Stimulated activated CD4-positive, alpha-beta T cell treated with anti-CD3 and anti-CD28 coated beads, Interleukin-1b, Interleukin-23, amount 100 ng/mL, for 48 hours (primary cell): Measurements from ENCODE around the gene CNNM3.
A peak's percentile ranks its signal among the peaks of the same experiment; 100 is the strongest.

Experiments
- DNase-seq: peaks from one replicate; pipeline ENCODE4 v3.0.0-alpha.2; 2020

The CNNM3 gene

DNA sequence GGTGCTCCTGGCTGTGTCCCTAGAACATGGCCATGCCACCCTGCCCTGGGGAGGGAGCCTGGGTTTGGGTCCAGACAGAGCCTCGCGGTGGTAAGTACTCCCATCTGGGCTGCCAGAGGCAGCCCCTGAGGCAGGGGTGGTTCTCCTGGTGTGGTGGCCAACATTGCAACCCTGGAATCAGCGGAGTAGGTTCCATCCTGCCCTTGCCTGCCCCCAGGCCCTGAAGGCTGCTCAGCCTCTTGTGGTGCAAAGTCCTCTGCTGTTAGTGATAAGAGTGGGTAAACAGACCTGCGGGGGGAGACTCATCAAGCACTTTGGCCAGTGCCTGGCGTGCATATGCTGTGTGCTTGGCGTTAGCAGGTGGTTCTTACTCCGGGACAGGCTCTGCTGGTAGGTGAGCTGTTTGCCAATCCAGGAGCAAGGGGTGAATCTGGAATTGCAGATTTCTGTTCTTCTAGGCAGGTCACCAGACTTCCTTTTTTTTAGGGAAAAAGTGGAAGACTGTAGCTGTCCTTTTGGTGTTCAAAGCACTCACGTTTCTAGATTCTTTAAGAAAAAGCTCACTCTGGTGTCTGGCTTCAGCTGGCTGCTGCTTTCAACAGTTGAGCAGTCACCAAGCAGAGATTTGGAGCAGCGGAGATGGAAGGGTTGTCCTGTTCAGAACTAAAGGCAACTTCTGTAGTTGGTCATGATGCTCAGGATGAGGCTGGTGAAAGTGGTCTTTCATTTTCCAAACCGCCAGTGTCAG lies 3.2 kb downstream of the CNNM3 start:
- no peak for DNase-seq

DNA sequence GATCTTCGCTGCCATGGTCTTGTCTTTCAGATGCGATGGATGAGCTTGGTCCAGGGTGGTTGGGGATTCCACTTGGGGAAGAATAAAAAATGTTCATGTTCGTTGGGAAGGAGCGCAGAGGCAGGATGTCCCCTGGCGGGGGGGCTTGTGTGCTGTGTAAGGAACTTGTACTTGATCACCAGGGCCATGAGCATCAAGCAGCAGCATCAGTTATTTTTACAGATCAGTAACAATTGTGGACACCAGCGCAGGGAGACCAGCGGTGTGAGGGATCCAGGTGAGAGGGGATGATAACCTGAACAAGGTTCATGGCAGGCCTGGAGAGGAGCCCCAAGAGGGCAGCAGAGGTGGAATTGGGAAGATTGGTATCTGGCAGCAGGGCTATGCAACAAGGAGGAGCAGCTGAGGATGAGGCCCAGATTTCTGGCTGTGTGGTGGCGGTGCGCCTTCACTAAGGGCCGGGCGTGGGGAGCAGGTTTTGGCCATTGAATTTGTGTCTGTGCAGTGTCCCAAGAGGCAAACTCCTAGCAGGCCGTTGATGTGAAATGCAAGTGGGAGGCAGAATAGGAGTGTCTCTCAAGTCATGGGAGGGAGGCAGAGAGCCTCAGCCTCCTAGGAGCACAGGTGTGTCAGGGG lies 3.9 kb downstream of the CNNM3 start:
- DNase-seq: no peak

DNA sequence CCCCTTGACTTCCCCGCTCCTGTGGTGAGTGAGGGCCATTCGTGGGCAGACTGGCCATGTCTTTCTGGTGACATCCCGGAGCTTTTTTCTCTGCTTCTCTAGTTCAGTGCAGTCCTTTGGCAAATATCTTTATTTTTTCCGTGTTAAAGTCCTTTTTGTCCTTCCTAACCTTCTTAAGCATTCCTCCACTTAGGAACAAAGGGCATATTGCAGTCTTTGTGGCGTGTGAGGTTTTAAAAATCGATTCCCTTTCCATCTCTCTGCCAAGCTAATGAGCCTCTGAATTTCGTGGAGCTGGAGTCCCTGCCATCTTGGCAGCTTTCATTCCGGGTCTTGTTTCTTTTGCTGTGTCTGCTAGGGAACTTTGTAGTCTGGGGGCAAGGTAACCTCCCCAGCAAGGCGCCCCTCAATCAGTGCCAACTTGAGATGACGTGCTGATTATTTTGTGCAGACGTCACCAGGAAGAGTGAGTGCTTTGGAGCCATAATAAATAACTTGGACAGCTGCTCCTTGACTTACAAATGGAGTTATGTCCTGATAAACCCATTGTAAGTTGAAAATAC lies 5.1 kb downstream of the CNNM3 start:
- no peak for DNase-seq

DNA sequence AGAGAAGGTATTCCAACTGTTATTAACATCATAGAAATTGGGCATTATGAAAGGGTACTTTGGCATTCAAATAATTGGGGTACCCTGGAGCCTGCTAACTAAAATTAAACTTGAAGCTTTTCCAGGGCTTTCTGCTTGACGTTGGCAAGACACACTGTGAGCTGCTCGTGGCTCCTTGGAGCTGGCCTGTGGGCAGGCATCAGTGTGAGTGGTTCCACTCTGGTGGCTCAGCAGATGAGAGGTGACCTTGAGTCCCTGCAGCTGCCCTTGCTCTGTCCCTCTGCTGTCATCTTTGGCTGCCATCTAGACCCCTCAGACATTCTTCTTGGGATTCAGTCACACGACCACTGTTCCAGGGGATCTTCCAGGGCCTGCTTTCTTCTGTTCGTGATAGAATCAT lies 6.7 kb downstream of the CNNM3 start:
- no peak for DNase-seq

DNA sequence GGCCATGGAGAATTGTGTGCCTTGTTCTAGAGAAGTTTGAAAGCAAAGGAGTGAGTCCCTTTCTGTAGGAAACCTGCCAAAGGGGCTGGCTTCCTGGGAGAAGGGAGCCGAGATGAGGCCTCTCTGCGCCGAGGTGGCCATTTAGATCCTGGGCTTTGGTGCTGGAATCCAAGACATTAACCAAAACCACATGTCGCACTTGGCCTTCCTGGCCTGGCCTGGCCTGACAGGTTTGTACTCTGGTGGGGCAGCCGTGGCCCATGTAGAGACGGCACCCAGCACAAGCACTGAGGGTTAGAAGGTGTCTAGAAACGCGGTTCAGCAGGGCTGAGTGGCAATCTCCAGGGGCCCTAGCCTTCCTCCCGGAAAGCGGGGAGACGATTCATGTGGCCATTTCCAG lies 7.1 kb downstream of the CNNM3 start:
- no peak for DNase-seq

DNA sequence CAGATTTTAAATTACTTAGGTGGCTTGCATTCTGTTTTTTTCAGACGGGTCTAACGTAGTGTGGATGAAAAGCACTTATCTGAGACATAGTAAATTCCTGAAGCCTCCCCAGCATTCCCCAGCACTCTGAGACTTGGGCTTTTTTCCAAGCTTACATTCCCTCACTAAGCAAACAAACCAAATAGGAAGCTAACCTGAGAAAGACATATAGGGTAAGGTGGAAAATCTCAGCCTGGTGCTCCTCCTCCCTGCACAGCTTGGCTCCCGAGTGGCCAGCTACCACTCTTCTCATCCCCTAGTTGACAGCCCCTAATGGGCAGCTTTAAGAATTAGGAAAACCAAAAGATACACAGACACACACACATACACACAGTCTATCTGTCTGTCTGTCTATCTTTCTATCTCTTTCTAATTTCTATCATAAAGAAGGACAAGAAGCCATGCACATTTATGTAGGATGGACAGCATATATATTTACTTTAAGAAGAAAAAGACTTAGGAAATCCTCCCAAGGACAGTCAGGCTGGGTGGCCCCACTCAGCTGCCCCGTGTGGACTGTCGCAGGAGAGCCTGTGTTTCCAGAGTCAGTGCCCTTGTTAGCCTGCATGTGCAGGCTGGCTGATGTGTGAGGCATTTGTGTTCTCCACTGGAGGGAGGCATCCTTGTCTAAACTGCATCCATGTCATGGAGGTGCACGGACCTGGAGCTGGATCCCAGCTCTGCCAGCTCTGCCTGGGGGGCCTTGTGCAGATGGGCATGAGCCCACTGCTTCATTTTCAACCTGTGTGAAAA lies 8.2 kb downstream of the CNNM3 start:
- DNase-seq: no peak

DNA sequence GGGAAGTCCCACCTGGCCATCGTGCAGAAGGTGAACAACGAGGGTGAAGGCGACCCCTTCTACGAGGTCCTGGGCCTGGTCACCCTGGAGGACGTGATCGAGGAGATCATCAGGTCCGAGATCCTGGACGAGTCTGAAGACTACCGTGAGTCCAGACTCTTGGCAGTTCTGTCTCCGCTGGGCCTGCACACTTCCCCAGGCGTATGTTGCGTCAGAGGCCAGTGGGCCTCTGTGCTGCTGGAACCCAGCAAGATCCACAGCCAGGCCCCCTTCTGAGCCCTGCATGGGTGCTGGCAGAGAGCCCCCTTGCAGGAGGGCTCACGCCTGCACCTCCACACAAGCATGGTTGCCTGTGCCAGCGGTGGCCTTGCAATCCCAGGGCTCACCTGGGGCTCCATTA lies 9.0 kb downstream of the CNNM3 start:
- DNase-seq: no peak

DNA sequence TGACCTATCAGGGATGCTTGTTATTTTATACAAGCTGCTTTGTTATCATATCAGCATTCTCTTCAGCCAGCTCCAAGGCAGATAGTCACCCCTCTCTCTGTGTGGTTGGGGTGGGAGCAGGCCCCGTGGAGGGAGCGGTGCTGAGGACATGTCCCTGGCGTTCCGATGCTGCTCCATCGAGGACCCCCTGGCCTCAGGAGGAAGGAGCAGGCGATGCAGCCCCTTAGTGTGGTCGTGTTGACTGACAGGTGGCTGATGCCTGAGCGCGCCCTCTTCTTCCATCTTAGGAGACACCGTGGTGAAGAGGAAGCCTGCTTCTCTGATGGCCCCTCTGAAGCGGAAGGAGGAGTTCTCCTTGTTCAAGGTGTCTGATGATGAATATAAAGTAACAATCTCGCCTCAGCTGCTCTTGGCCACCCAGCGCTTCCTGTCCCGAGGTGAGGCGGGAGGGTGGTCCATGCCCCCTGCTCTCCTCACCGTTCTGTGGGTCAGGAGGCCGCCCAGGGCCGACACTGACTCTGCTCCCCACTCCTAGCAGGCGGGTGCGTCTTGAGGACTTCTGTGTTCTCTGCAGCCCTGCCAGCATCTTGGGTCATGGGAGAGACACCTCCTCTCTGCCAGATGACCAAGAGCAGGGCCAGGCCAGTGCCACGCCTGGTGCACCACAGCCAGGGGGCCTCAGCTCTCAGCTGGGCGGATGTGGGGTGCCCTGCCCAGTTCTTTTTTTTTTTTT lies 10.6 kb downstream of the CNNM3 start:
- no peak for DNase-seq

DNA sequence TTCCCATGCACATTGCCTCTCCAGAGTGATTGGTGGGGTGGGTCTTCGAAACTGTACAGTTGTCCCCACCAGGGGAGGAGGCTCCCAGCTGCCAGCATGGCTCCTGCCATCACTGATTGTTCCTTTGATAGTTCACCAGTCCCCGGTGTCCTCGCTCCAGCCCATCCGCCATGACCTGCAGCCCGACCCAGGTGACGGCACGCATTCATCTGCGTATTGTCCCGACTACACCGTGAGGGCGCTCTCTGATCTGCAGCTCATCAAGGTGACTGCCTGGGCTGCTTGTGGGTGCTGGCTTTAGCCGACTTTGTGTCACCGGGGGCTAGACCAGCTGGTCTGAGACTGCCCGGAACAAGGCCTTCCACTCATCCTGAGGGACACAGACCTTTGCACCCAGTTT lies 12.4 kb downstream of the CNNM3 start:
- DNase-seq: no peak

DNA sequence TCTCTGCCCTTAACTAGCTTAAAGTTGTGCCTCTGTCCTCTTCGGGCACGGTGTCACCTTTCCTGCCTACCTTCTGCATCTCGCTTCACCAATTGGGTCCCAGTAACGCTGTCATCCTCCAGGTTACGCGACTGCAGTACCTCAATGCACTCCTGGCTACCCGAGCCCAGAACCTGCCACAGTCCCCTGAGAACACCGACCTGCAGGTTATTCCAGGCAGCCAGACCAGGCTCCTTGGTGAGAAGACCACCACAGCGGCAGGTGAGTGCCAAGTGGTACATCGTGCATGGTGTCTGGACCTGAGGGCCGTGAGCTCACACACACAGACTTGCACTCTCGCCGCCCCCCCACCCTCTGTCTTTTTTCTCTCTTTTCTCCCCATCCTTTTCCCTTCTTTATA lies 12.8 kb downstream of the CNNM3 start:
- no peak for DNase-seq

DNA sequence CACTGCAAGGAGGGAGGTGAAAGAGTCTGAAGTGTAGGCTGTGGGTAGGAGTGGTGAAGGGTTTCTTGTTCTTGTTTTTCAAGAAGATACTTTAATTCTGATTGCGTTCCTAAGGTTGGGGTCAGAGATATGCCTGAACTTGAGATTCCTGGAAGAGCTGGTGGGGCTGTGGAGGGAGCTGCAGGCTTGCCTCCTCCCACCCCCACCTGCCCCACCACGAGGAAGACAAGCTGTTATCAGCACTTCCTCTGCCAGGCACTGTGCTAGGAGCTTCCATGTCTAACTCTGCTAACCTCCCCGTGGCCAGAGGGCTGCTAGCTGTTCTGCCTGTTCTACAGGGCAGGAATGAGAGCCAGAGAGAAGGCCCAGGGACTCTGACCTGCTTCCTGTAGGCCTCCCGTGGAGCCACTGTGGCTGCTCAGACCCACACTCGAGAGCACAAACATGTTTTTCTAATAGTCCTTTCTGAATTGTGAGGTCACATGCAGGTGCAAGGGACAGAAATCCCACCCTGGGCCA lies 14.0 kb downstream of the CNNM3 start:
- no peak for DNase-seq

DNA sequence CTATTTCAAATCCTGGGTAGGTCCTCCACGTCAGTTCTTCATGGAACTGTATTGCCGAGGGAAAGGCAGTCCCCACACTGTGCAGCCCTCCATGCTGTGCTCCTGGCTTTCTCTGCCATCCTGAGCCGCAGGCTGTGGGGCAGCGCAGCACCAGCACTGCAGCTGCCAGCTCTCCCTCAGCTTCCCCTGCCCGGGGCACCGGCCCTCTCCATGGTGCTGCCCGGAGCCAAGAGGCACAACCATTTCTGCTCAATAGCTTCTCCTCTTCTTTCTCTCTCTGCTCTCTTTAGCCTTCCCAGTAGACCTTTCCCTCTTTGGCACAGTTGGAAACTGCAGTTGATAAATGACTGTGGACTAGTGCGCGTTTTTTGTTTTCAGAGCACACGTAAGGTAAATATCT lies 15.6 kb downstream of the CNNM3 start:
- DNase-seq: no peak

DNA sequence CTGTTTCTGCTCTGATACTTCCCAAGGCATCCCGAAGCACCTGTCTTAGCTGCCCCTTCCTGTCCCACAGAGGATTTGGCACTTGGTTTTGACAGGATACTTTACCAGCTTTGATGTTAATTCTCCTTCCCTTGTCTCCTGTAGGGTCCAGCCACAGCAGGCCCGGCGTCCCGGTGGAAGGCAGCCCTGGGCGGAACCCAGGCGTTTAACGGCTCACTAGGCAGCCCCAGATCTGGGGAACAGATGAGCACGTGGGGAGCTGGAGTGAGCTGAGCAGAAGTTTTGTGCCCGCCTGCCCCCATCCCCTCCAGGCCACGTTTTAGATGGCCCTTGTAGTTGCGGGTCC lies 16.3 kb downstream of the CNNM3 start:
- no peak for DNase-seq

DNA sequence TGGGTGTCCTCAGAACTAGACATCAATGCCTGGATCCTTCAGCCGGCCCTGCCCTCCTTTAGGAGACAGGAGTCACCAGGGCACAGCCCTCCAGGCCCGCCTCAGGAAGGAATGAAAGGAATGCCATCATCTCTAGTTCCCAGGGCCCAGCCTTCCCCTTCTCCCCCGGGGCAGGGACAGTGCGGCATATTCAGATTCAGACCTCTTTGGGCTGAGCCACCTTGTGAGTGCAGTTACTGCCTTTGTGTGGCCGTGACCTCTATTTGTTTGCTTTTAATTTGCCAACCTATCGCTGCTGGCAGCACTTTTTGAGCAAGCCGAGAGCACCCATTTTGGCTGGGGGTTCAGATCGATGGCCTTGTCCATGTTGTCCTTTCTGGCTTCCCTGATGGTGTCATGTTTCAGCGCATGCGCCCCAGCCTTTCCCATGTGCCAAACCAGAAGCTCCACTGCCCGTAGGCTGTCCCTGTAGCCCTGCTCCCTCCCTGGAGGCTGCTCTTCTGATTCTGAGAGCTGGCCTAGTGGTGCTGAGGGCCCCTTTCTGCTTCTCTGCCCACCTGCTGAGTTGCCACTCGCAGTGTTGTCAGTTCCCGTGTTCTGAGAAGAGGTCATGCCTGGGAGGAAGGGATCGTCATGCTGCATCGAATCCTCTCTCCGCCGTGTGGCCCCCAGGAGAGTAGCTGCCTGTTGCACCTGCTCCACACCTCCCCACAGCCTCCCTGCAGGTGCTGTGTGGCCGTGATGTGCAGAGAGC lies 16.9 kb downstream of the CNNM3 start:
- no peak for DNase-seq

DNA sequence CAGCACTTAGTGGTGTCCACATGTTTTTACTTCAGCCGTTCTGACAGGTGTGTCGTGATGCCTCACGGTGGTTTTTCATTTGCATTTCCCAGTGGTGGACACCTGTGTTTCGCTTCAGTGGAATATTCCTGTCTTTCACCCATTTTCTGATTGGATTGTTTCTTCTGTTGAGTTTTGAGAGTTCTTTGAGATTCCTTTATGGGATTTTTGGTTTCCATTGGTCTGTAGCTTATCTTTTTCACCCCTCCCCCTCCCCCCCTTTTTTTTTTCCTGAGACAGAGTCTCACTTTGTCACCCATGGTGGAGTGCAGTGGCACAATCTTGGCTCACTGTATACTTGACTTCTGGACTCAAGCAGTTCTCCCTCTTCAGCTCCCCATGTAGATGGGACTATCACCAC lies 19.8 kb downstream of the CNNM3 start:
- no peak for DNase-seq

DNA sequence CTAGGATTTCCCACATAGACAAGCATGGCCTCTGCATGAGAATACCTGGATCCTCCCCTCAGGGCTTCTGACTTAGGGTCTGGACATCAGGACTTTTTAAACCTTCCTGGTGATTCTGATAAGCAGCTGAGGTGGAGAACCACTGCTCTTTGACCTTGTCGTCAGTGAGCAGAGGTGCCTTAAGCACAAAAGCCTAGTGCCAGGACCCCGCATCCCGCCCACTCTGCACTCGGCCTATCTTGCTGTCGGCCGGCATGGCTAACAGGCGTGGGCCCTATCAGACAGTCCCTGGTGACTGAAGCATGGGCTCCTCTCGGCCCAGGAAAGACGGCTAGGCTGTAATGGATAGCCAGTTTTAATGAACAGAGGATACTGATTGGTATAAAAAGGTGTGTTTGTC lies 21.5 kb downstream of the CNNM3 start:
- no peak for DNase-seq

DNA sequence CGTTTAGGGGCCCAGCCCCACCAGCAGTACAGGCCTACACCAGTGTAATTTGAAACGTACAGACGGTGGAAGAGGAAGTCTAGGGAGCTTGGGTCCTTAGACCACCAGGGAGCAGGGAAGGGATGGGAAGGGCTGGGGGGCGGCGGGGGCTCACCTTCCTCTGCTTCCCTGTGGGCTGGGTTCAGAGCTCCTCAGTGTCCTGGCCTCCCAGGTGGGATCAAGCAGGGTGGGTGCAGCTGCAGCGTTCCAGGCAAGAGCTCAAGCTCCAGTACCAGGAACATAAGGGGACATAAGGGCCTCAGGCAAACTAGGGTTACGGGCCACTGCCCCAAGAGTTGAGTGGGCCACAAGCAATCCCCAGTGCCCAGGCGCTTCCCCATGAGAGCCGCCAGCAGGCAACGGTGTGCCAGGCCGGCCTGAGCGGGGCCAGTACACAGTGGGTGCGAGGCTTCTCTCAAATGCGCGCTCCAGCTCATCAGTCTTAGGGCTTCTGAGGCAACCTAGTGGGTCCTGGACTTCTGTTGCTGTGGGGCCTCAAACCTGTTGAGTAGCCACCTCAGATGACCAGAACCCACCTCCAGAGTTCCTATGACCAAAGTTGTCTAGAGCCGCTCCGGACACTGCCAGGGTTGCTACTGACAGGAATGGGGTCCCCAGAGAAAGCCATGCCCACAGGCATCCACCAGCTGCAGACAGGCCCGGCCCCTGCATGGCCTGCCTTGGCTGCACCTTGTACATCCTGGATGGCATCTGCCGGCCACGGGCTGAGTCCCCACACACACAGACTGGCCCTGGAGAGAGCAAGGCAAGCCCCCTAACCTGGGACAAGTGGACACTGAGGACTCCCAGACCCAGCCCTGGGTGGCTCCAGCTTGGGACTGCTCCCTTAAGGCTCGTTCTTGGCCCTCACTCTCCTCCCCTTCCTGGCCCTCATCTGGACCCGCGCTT lies 22.6 kb downstream of the CNNM3 start:
- DNase-seq: no peak

DNA sequence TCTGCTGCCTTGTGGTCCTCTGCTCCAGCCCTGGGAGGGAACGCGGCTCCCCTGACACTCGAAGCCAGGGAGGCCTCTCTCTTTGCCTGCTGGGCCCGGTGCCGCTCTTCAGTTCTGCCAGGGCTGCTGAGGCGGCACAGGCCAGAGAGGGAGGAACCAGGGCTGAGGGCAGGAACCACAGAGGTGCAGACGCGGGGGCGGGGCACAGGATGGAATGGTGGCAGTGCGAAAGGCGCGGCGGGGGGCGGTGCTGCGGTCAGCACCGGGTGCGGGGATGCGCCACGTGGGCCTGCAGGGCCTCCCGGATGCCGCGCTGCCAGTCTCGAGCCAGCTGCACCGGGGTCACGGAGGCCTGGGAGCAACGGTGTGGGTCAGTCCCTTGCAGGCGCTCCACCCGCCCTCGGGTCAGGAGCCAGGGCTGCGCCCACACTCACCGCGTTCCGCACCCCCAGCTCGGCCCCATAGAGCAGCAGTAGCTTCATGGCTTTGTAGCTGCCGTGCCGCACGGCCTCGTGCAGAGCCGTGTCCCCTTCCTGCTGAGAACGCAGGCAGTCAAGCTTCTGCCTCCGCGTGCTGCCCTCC lies 23.3 kb downstream of the CNNM3 start:
- DNase-seq: peak; percentile 73

DNA sequence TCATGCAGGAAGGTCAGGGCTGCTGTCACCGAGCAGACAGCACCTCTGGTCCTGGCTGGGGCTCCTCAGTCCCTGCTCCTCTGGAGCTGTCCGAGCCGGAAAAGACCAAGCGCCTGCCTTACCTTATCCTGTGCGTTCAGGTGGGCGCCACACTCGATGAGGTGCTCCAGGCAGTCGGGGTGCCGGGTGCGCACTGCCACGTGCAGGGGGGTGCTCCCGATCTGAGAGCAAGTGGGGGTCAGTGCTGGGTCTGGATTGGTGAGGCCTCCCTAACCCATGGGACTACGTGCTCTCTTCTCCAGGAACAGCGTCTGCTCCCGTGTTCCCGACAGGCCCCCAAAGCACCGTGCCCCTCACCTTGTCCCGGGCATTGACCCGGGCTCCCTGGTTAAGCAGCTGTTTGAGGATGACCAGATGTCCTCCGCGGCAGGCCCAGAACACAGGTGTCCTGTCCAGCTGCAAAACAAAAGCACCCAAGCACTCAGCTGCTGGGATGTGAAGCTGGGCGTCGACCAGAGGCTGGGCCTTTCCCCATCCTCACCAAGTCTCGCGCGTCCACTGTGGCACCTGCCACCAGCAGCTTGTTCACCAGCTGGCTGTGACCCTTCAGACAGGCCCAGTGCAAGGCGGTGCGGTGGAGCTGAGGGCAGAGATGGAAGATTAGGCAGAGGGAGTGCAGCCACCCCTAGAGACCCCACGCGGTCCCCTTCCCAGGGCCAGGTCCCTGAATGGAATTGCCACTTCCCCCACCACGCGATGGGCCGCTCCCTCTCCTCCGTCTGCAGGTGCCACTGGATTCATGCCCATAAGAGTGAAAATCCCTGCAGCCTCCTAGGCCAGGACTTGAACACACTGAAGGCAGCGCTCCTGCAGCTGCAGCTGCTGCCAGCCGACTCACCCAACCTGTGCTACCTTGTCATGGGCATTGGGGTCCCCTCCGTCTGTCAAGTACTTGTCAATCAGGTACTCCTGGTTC lies 24.1 kb downstream of the CNNM3 start:
- DNase-seq: no peak
